ENCODE measurements around the gene ZC3H7B. TPM values are rescaled to one million over a fixed set of nuclear protein-coding genes. Genes with fewer than 3 reads are reported as not detected.

The ZC3H7B gene
- total RNA-seq, 1 experiment from 2014 or later, result 42.0 TPM

GRCh38 chr22:41343300-41343699 lies 42.0 kb downstream of the ZC3H7B start (continued):
- TF ChIP-seq TCF7L2 (IDR thresholded peaks at IDR 0.05; ENCODE audit: borderline replicate concordance, extremely low read depth, insufficient read depth, insufficient read length), result no peak
- no peak for TF ChIP-seq SIN3A (IDR thresholded peaks at IDR 0.05; ENCODE audit: low read depth)
- no peak for TF ChIP-seq MAX (IDR thresholded peaks at IDR 0.05)

- Histone ChIP-seq H3K27me3 (ENCODE audit: insufficient read depth, low read length) (no peaks in the 10 kb centered on the region), H4K20me1 (ENCODE audit: insufficient read depth) (no peaks in the 10 kb centered on the region), H3K4me1 (ENCODE audit: control insufficient read depth in 1 of 2, insufficient read depth in 2 of 2, low read length in 2 of 2) (no peaks in the 10 kb centered on the region), H3K4me2 (ENCODE audit: low read length) (no peak overlapping the region), H3K4me3 (replicated peaks in 1 of 2; ENCODE audit: low read depth in 1 of 2, low read length in 2 of 2) (no peak overlapping the region), H3K36me3 (ENCODE audit: control insufficient read depth in 1 of 2, insufficient read depth in 2 of 2, low read length in 2 of 2) (peaks cover 9 to 14% of the 10 kb centered on the region in 2 experiments; a peak in 3 of 4 replicates), H3K9me2 (ENCODE audit: insufficient read depth) (no peaks in the 10 kb centered on the region), H3K9ac (ENCODE audit: low read length) (no peak overlapping the region), H3K27ac (ENCODE audit: low read depth, low read length) (no peak overlapping the region), H2AFZ (ENCODE audit: low read depth, low read length, poor library complexity, severe bottlenecking) (no peak overlapping the region), H3K9me3 (ENCODE audit: control insufficient read depth in 1 of 2, insufficient read depth in 1 of 2, low read depth in 1 of 2, low read length in 2 of 2) (no peaks in the 10 kb centered on the region), H3K79me2 (ENCODE audit: insufficient read depth, low read length) (no peaks in the 10 kb centered on the region)
- ATAC-seq (no peak), DNase-seq (ENCODE audit: low read depth, low spot score) (no peak)
- BruUV-seq (replicated peaks), result no TSS peak
- intact Hi-C loops (cut with micrococcal nuclease), result no loop called here
- POLR2A ChIA-PET, result no interaction called here
- RAD21 ChIA-PET (ENCODE audit: low non-redundant PET in 1 of 2, low total read pairs in 2 of 2, uncharacterized antibody in 2 of 2, unreplicated experiment in 2 of 2), result no interaction called here
- CTCF ChIA-PET, result no interaction called here
- TF ChIP-seq POLR2AphosphoS5 (IDR thresholded peaks at IDR 0.05; ENCODE audit: low read depth, low read length) (no peak), CTCF (IDR thresholded peaks at IDR 0.05 in 2 of 3, conservative IDR thresholded peaks at IDR 0.05 in 1 of 3; ENCODE audit: borderline replicate concordance in 1 of 3, insufficient read depth in 1 of 3, low read depth in 2 of 3, low read length in 2 of 3) (no peak), YY1 (IDR thresholded peaks at IDR 0.05; ENCODE audit: extremely low read depth, insufficient replicate concordance, low read depth, low read length) (no peak), SRF (IDR thresholded peaks at IDR 0.05; ENCODE audit: low read depth) (no peak), CBX3 (IDR thresholded peaks at IDR 0.05; ENCODE audit: low read depth) (no peak), ZFX (IDR thresholded peaks at IDR 0.05) (no peak), ATF3 (IDR thresholded peaks at IDR 0.05) (no peak), ELF1 (IDR thresholded peaks at IDR 0.05; ENCODE audit: borderline replicate concordance, low read depth) (no peak), EZH2phosphoT487 (IDR thresholded peaks at IDR 0.05; ENCODE audit: borderline replicate concordance) (no peak), EZH2 (IDR thresholded peaks at IDR 0.05) (no peak), JUND (IDR thresholded peaks at IDR 0.05) (no peak), ZBTB33 (IDR thresholded peaks at IDR 0.05; ENCODE audit: extremely low read depth, insufficient replicate concordance, low read length) (no peak), POLR2A (IDR thresholded peaks at IDR 0.05; ENCODE audit: borderline replicate concordance, extremely low read depth, insufficient read depth, insufficient read length) (no peak), ZNF274 (IDR thresholded peaks at IDR 0.05; ENCODE audit: low read depth, low read length) (no peak), RAD21 (IDR thresholded peaks at IDR 0.05; ENCODE audit: low read depth) (no peak), FOSL1 (IDR thresholded peaks at IDR 0.05; ENCODE audit: low read depth) (no peak), REST (IDR thresholded peaks at IDR 0.05; ENCODE audit: low read depth) (no peak)
These were observed 42.4 kb downstream of the ZC3H7B start for GRCh38 chr22:41343717-41344116.

All from HCT116 (cell line).